Measurements from ENCODE around the gene ACBD4.
A peak's percentile ranks its signal among the peaks of the same experiment; 100 is the strongest.

ACBD4 gene

GRCh38 chr17:45143767-45144198 is 8.3 kb downstream of the ACBD4 start:
- peak; percentile 88 for DNase-seq (ENCODE audit: low read depth)
- TF ChIP-seq, protein P1, sequence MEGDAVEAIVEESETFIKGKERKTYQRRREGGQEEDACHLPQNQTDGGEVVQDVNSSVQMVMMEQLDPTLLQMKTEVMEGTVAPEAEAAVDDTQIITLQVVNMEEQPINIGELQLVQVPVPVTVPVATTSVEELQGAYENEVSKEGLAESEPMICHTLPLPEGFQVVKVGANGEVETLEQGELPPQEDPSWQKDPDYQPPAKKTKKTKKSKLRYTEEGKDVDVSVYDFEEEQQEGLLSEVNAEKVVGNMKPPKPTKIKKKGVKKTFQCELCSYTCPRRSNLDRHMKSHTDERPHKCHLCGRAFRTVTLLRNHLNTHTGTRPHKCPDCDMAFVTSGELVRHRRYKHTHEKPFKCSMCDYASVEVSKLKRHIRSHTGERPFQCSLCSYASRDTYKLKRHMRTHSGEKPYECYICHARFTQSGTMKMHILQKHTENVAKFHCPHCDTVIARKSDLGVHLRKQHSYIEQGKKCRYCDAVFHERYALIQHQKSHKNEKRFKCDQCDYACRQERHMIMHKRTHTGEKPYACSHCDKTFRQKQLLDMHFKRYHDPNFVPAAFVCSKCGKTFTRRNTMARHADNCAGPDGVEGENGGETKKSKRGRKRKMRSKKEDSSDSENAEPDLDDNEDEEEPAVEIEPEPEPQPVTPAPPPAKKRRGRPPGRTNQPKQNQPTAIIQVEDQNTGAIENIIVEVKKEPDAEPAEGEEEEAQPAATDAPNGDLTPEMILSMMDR (IDR thresholded peaks at IDR 0.05; ENCODE audit: low read length, missing control alignments), result no peak
- H3K4me3 ChIP-seq (replicated peaks; ENCODE audit: low read depth, low read length), result peak overlapping the region; percentile 23

DNA sequence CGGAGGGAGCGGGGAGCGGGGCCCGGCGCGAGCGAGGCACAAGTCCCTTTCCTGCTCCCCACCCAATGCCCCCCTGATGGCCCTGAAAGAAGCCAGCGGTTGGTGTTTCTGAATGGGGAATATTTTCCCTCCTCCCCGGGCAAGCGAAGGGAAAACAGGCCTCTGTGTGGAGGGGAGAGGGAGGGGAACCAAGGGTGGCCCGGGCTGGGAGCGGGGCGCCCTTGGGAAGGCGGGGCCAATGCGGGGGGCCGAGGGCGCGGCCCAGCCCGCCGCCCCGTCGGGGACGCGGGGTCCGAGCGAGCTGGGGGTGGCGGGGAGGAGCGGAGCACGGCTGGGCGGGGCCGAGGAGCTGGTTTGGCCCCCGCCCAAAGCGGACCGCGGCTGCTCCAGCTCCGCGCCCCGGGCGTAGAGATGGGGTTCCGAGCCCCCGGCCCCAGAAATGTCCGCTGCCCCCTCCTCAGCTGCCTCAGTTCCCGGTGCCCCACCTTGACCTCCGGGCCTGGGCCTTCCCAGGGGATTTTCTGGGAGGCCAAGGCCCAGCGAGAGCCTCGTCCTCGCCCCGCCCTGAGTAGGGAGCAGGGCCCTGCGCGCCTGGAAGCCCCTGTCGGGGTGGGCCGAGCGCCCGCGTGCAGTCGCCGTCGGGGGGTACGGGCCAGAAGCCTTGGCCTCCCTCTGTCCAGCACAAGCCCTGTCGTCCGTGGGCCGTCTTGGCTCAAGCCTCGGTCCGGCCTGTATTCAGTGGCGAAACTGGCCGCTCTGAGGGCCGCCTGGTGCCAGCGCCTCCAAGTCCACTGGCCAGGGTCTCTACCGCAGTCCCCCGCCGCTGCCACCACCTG is 8.9 kb downstream of the ACBD4 start:
- peak overlapping the region; percentile 23 for H3K4me3 ChIP-seq (replicated peaks; ENCODE audit: low read depth, low read length)

GRCh38 chr17:45145035-45145389 is 9.5 kb downstream of the ACBD4 start:
- H3K4me3 ChIP-seq (replicated peaks; ENCODE audit: low read depth, low read length), result no peak overlapping the region

More for the DNA sequence above, 8.9 kb downstream of the ACBD4 start:
- no peak for DNase-seq (ENCODE audit: low read depth)
- TF ChIP-seq, protein P1 (IDR thresholded peaks at IDR 0.05; ENCODE audit: low read length, missing control alignments), result no peak

DNA sequence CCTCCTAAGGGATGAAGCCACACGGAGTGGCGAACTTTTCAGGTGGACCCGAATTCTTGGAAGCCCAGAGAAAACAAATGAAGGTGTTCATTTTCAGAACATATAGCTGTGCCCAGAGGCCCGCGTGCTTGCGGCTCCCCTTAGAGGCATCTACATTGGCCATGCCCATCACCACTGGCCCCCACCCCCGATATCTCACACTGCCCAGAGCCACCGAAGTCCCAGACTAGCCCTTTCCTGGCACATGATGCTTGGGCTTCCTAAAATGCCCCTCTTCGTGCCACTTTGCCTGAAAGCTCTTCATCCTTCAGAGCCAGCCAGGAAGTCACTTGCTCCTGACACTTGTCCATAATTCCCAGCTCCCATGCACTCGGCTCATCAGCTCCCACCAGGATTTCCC is 10.7 kb downstream of the ACBD4 start:
- TF ChIP-seq, protein P1 (IDR thresholded peaks at IDR 0.05; ENCODE audit: low read length, missing control alignments), result no peak
- DNase-seq (ENCODE audit: low read depth), result no peak

More at GRCh38 chr17:45145035-45145389, 9.5 kb downstream of the ACBD4 start:
- DNase-seq (ENCODE audit: low read depth), result no peak
- TF ChIP-seq, protein P1 (IDR thresholded peaks at IDR 0.05; ENCODE audit: low read length, missing control alignments), result no peak

GRCh38 chr17:45146592-45146889 is 11.1 kb downstream of the ACBD4 start:
- TF ChIP-seq, protein P1 (IDR thresholded peaks at IDR 0.05; ENCODE audit: low read length, missing control alignments), result no peak
- H3K4me3 ChIP-seq (replicated peaks; ENCODE audit: low read depth, low read length), result peak overlapping the region; percentile 73
- DNase-seq (ENCODE audit: low read depth), result no peak

More for the DNA sequence above, 10.7 kb downstream of the ACBD4 start:
- H3K4me3 ChIP-seq (replicated peaks; ENCODE audit: low read depth, low read length), result no peak overlapping the region

DNA sequence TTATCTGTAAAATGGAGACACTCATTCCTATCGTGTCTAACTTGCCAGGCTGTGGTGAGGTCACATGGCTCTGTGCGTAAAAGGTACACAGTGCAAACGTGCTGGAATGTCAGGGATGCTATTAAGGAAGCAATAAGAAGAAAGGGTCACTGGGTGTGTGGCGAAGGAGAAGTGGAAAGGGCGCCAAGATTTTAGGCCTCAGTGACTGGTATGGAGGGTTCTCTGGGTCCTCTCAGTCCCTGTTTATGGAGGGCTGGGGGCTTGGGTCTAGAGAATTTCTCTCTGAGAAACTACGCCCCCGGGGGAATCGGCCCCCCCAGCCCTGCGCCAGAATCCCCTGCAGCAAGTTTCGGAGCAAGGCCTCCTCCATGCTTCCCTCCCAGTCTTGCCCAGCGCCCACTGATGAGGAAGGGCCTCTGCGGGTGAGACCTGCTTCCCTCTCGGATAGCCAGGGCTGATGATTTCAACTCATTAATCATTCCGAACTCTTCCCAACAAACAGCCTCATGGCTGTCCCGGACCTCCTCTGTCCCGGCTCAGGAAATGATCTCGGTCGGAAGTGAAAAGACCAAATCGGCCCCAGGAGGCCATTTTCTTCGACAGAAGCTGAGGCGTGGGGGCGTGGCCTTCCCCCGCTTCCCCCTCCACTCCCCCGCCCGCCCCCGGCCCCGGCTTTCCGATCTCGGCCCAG is 11.5 kb downstream of the ACBD4 start:
- H3K4me3 ChIP-seq (replicated peaks; ENCODE audit: low read depth, low read length), result peak overlapping the region; percentile 73
- TF ChIP-seq, protein P1 (IDR thresholded peaks at IDR 0.05; ENCODE audit: low read length, missing control alignments), result no peak
- DNase-seq (ENCODE audit: low read depth), result peak; percentile 79

Data from fibroblast of pulmonary artery (primary cell).